Neural cell (in vitro differentiated cells): ENCODE measurements around the gene SULT1B1. TPM values are rescaled to one million over a fixed set of nuclear protein-coding genes. Genes with fewer than 3 reads are reported as not detected.

Experiments used
- H2AFZ ChIP-seq: fragments of 200-600, 300-800 bp; sonication (generic), shearing (Covaris generic); 2 replicates; pipeline ENCODE4 v1.6.0; 2014; ENCODE audit warnings: low read depth, mild to moderate bottlenecking, antibody characterized with exemption, low read length, moderate library complexity
- H3F3A ChIP-seq: fragments of 200-600 bp; shearing (Covaris generic); 2 replicates; pipeline ENCODE4 v1.6.1; 2016; ENCODE audit warnings: mild to moderate bottlenecking, moderate library complexity, mixed read lengths, antibody characterized with exemption, low read length; ENCODE audit not compliant: insufficient read depth, poor library complexity, severe bottlenecking
- H3K27ac ChIP-seq: fragments of 200-600, 300-800 bp; sonication (generic), shearing (Covaris generic); 2 replicates; pipeline ENCODE4 v1.5.1; 2014; ENCODE audit warnings: mild to moderate bottlenecking, low read length, moderate library complexity
- H3K27me3 ChIP-seq: fragments of 300-800, 200-600 bp; sonication (generic), shearing (Covaris generic); 2 replicates; pipeline ENCODE4 v1.6.0; 2014; ENCODE audit warnings: mild to moderate bottlenecking, low read depth, low read length, moderate library complexity; ENCODE audit not compliant: insufficient read depth
- H3K36me3 ChIP-seq: fragments of 300-800, 200-600 bp; sonication (generic), shearing (Covaris generic); 2 replicates; pipeline ENCODE4 v1.5.1; 2014; ENCODE audit warnings: mild to moderate bottlenecking, antibody characterized with exemption, low read length, moderate library complexity; ENCODE audit not compliant: insufficient read depth
- H3K4me2 ChIP-seq: fragments of 300-800, 200-600 bp; sonication (generic), shearing (Covaris generic); 2 replicates; pipeline ENCODE4 v1.6.0; 2014; ENCODE audit warnings: mild to moderate bottlenecking, low read length
- H3K4me3 ChIP-seq: fragments of 300-800, 200-600 bp; sonication (generic), shearing (Covaris generic); 2 replicates; pipeline ENCODE4 v1.5.1; 2014; ENCODE audit warnings: mild to moderate bottlenecking, low read length, moderate library complexity
- H3K79me2 ChIP-seq: fragments of 200-600 bp; shearing (Covaris generic); replicated peaks from 2 replicates; pipeline ENCODE4 v1.6.0; 2014; ENCODE audit warnings: mild to moderate bottlenecking, low read length, moderate library complexity; ENCODE audit not compliant: insufficient read depth
- H3K9ac ChIP-seq: fragments of 300-800, 200-600 bp; sonication (generic), shearing (Covaris generic); 2 replicates; pipeline ENCODE4 v1.6.1; 2016; ENCODE audit warnings: mild to moderate bottlenecking, low read length, mixed read lengths
- H3K9me2 ChIP-seq: fragments of 200-600 bp; shearing (Covaris generic); 2 replicates; pipeline ENCODE4 v1.6.1; 2016; ENCODE audit warnings: mild to moderate bottlenecking, low read length, mixed read lengths; ENCODE audit not compliant: insufficient read depth
- H3K9me3 ChIP-seq: fragments of 200-600, 300-800 bp; sonication (generic), shearing (Covaris generic); 2 replicates; pipeline ENCODE4 v1.6.1; 2016; ENCODE audit warnings: mild to moderate bottlenecking, mixed run types, low read length, moderate library complexity, mixed read lengths
- H4K20me1 ChIP-seq: fragments of 200-600 bp; shearing (Covaris generic); 2 replicates; pipeline ENCODE4 v1.6.1; 2016; ENCODE audit warnings: mild to moderate bottlenecking, mixed run types; ENCODE audit not compliant: insufficient read depth
- EP300 ChIP-seq: fragments of 450-650 bp; conservative IDR thresholded peaks from 2 replicates; pipeline ENCODE4 v1.6.1; 2014; ENCODE audit warnings: antibody characterized with exemption, mild to moderate bottlenecking, moderate library complexity; ENCODE audit not compliant: poor library complexity, severe bottlenecking
- EZH2 ChIP-seq: fragments of 200-600, 300-800 bp; shearing (Covaris generic), sonication (generic); IDR thresholded peaks from 2 replicates; pipeline ENCODE4 v1.6.1; 2014; ENCODE audit warnings: antibody characterized with exemption, low read length, borderline replicate concordance, mild to moderate bottlenecking; ENCODE audit not compliant: insufficient read depth, poor library complexity, severe bottlenecking
- MXI1 ChIP-seq: fragments of 450-650 bp; conservative IDR thresholded peaks from 2 replicates; pipeline ENCODE4 v1.6.1; 2014; ENCODE audit warnings: antibody characterized with exemption, mild to moderate bottlenecking; ENCODE audit not compliant: poor library complexity, severe bottlenecking
- POLR2AphosphoS5 ChIP-seq: IDR thresholded peaks from 2 replicates; pipeline ENCODE4 v1.6.1; 2012
- RAD21 ChIP-seq: fragments of 450-650 bp; conservative IDR thresholded peaks from 2 replicates; pipeline ENCODE4 v1.6.1; 2014; ENCODE audit warnings: antibody characterized with exemption, mild to moderate bottlenecking, moderate library complexity
- SMC3 ChIP-seq: fragments of 450-650 bp; conservative IDR thresholded peaks from 2 replicates; pipeline ENCODE4 v1.6.1; 2014; ENCODE audit warnings: antibody characterized with exemption, mild to moderate bottlenecking, moderate library complexity; ENCODE audit not compliant: poor library complexity
- TAF1 ChIP-seq: IDR thresholded peaks from 2 replicates; pipeline ENCODE4 v1.6.1; 2012; ENCODE audit warnings: low read depth
- polyA plus RNA-seq: library from polyadenylated mRNA; depleted of rRNA; stranded (reverse); fragments of >200 nt; gene quantifications from 2 replicates; pipeline ENCODE4 v1.2.3, GENCODE V29; 2014
- TF ChIP-seq, protein P1 (sequence below): fragments of 450-650 bp; IDR thresholded peaks from 2 replicates; pipeline ENCODE4 v1.5.1; 2014; ENCODE audit warnings: antibody characterized with exemption, mild to moderate bottlenecking, moderate library complexity; ENCODE audit not compliant: poor library complexity, severe bottlenecking
- TF ChIP-seq, protein P2 (sequence below): IDR thresholded peaks from 2 replicates; pipeline ENCODE4 v1.6.1; 2012; ENCODE audit warnings: borderline replicate concordance

SULT1B1 gene
- polyA plus RNA-seq, 1 donor from 2014 or later = not detected

DNA sequence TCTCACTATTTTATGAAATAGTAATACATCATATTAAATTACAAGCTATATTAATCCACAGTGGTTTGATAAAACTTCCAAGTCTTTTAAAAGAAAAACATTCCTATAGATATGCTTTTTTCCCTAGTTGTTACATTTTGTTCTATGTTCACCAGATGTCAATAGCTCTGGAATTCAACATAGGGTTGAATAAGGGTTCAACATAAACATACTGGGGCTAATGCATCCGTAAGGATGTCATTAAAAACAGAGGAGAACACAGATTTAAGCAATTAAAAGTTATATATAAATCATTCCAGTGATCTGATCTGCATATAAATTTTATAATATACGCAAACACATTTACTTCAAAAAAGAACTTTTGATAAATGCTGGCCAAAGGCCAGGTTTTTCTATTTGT, 32.5 kb downstream of the SULT1B1 start:
- no peak overlapping the region for H3K9ac ChIP-seq
- H2AFZ ChIP-seq = no peak overlapping the region
- H3K36me3 ChIP-seq = no peaks in the 10 kb centered on the region
- H3K27me3 ChIP-seq = no peaks in the 10 kb centered on the region
- H3K4me3 ChIP-seq = no peak overlapping the region
- H3K9me2 ChIP-seq = no peaks in the 10 kb centered on the region
- H3K79me2 ChIP-seq = no peaks in the 10 kb centered on the region
- H3K27ac ChIP-seq = no peak overlapping the region
- H4K20me1 ChIP-seq = no peaks in the 10 kb centered on the region
- no peaks in the 10 kb centered on the region for H3F3A ChIP-seq
- TF ChIP-seq MXI1 = no peak
- TF ChIP-seq EZH2 = no peak
- no peak for TF ChIP-seq POLR2AphosphoS5
- no peak for TF ChIP-seq EP300
- TF ChIP-seq, protein P1, sequence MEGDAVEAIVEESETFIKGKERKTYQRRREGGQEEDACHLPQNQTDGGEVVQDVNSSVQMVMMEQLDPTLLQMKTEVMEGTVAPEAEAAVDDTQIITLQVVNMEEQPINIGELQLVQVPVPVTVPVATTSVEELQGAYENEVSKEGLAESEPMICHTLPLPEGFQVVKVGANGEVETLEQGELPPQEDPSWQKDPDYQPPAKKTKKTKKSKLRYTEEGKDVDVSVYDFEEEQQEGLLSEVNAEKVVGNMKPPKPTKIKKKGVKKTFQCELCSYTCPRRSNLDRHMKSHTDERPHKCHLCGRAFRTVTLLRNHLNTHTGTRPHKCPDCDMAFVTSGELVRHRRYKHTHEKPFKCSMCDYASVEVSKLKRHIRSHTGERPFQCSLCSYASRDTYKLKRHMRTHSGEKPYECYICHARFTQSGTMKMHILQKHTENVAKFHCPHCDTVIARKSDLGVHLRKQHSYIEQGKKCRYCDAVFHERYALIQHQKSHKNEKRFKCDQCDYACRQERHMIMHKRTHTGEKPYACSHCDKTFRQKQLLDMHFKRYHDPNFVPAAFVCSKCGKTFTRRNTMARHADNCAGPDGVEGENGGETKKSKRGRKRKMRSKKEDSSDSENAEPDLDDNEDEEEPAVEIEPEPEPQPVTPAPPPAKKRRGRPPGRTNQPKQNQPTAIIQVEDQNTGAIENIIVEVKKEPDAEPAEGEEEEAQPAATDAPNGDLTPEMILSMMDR = no peak
- no peak for TF ChIP-seq RAD21
- TF ChIP-seq TAF1 = no peak
- no peak for TF ChIP-seq SMC3
- TF ChIP-seq, protein P2, sequence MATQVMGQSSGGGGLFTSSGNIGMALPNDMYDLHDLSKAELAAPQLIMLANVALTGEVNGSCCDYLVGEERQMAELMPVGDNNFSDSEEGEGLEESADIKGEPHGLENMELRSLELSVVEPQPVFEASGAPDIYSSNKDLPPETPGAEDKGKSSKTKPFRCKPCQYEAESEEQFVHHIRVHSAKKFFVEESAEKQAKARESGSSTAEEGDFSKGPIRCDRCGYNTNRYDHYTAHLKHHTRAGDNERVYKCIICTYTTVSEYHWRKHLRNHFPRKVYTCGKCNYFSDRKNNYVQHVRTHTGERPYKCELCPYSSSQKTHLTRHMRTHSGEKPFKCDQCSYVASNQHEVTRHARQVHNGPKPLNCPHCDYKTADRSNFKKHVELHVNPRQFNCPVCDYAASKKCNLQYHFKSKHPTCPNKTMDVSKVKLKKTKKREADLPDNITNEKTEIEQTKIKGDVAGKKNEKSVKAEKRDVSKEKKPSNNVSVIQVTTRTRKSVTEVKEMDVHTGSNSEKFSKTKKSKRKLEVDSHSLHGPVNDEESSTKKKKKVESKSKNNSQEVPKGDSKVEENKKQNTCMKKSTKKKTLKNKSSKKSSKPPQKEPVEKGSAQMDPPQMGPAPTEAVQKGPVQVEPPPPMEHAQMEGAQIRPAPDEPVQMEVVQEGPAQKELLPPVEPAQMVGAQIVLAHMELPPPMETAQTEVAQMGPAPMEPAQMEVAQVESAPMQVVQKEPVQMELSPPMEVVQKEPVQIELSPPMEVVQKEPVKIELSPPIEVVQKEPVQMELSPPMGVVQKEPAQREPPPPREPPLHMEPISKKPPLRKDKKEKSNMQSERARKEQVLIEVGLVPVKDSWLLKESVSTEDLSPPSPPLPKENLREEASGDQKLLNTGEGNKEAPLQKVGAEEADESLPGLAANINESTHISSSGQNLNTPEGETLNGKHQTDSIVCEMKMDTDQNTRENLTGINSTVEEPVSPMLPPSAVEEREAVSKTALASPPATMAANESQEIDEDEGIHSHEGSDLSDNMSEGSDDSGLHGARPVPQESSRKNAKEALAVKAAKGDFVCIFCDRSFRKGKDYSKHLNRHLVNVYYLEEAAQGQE = no peak
- H3K9me3 ChIP-seq = no peaks in the 10 kb centered on the region
- H3K4me2 ChIP-seq = no peak overlapping the region

DNA sequence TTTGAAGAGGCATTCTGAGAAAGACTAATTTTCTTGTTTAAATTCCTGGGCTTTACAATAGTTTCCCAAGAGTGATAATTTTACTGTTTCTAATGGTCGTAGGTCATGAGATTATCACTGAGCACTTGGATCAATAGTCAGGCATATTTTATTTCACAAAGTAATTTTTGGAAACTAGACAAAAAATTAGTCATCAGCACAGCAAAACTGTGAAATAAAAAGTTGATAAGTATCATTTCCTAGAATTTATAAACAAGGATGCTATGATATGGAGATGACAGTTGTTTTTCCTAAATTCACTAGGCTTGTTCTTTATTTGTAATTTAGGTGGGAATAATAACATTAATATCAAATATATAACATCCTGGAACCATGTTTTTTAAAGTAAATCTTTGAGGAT, 33.0 kb downstream of the SULT1B1 start:
- Histone ChIP-seq H3K27ac (no peak overlapping the region), H2AFZ (no peak overlapping the region), H3K36me3 (no peaks in the 10 kb centered on the region), H3K4me2 (no peak overlapping the region), H3K79me2 (no peaks in the 10 kb centered on the region), H3K9ac (no peak overlapping the region), H3K9me3 (no peaks in the 10 kb centered on the region), H3K9me2 (no peaks in the 10 kb centered on the region), H3K27me3 (no peaks in the 10 kb centered on the region), H4K20me1 (no peaks in the 10 kb centered on the region), H3K4me3 (no peak overlapping the region), H3F3A (no peaks in the 10 kb centered on the region)
- TF ChIP-seq, protein P2 = no peak
- TF ChIP-seq TAF1 (no peak), SMC3 (no peak), EZH2 (no peak), MXI1 (no peak), EP300 (no peak), RAD21 (no peak), POLR2AphosphoS5 (no peak)
- TF ChIP-seq, protein P1 = no peak
